Mesothelial cell of epicardium (in vitro differentiated cells): Measurements from ENCODE around the gene GBE1. TPM values are rescaled to one million over a fixed set of nuclear protein-coding genes. Genes with fewer than 3 reads are reported as not detected.

Experiments
- DNase-seq, 2 experiments: peaks; one replicate each; pipeline ENCODE4 v3.0.0; 2021; ENCODE audit warnings: low spot score in 2 of 2; ENCODE audit not compliant: unreplicated experiment in 2 of 2
- H3K27ac Mint-ChIP-seq: 2 replicates; pipeline ENCODE4 v1.8.0; 2021; ENCODE audit warnings: mixed read lengths
- H3K27me3 Mint-ChIP-seq: 2 replicates; pipeline ENCODE4 v1.8.0; 2021; ENCODE audit warnings: low read depth, mixed read lengths
- H3K36me3 Mint-ChIP-seq: 2 replicates; pipeline ENCODE4 v1.8.0; 2021; ENCODE audit warnings: mixed read lengths
- H3K4me1 Mint-ChIP-seq: 2 replicates; pipeline ENCODE4 v1.8.0; 2021; ENCODE audit warnings: mixed read lengths
- H3K4me3 Mint-ChIP-seq: 2 replicates; pipeline ENCODE4 v1.8.0; 2021; ENCODE audit warnings: mild to moderate bottlenecking, moderate library complexity, mixed read lengths
- H3K9me3 Mint-ChIP-seq: 2 replicates; pipeline ENCODE4 v1.8.0; 2021; ENCODE audit warnings: mixed read lengths
- CTCF ChIP-seq: fragments of 200-600 bp; sonication (generic); IDR thresholded peaks from one replicate; pipeline ENCODE4 v1.5.0; 2021; ENCODE audit warnings: antibody characterized with exemption; ENCODE audit not compliant: unreplicated experiment
- total RNA-seq: library from RNA; stranded (reverse); gene quantifications from 3 replicates; pipeline ENCODE4 v1.2.1, GENCODE V29; 2021

The GBE1 gene
- total RNA-seq, 1 donor from 2014 or later, result 10.8 TPM

- Mint-ChIP-seq H3K27me3 (no peaks in the 10 kb centered on the region), H3K4me3 (no peak overlapping the region), H3K27ac (no peak overlapping the region), H3K4me1 (no peaks in the 10 kb centered on the region), H3K36me3 (no peaks in the 10 kb centered on the region), H3K9me3 (no peaks in the 10 kb centered on the region)
- no peak for TF ChIP-seq CTCF
- DNase-seq, result no peak
Measured at GRCh38 chr3:81728766-81729544, 32.5 kb downstream of the GBE1 start.

GRCh38 chr3:81726735-81727134 is 34.7 kb downstream of the GBE1 start:
- no peak for DNase-seq
- Mint-ChIP-seq H3K36me3 (no peaks in the 10 kb centered on the region), H3K4me3 (no peak overlapping the region), H3K4me1 (peaks cover 4% of the 10 kb centered on the region), H3K27ac (no peak overlapping the region), H3K9me3 (no peaks in the 10 kb centered on the region), H3K27me3 (no peaks in the 10 kb centered on the region)
- TF ChIP-seq CTCF, result no peak

- Mint-ChIP-seq H3K4me1 (peaks cover 4% of the 10 kb centered on the region), H3K9me3 (no peaks in the 10 kb centered on the region), H3K36me3 (no peaks in the 10 kb centered on the region), H3K27me3 (no peaks in the 10 kb centered on the region), H3K4me3 (no peak overlapping the region), H3K27ac (no peak overlapping the region)
- no peak for TF ChIP-seq CTCF
- DNase-seq, result no peak
Measured at GRCh38 chr3:81726132-81726531, 35.3 kb downstream of the GBE1 start.

DNA sequence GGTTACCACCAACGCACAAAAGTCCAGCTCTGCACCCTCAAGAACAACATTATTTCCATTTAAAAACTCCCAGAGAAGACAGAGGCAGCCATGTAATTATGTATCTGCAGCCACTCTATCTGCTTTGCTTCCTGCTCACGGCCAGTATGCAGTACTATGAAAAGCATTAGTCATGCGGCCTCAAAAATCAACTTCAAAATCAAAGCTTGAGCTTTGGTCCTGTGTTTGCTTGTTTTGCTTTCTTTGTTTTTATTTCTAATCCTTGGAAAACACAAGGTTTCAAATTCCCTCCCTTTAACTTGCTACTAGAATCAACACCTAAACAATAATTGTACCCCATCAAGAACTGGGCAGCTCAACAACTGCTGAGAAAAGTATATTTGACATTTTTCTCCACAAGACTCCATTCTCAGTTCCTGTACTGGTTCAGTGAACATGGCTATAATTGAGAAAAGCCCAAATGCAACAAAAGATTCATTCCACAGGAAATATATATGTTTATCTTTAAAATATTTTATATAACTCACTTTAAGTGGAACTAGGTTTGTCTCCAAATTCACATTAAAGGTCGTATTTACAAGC is 37.6 kb downstream of the GBE1 start:
- H3K9me3 Mint-ChIP-seq, result no peaks in the 10 kb centered on the region
- no peak for TF ChIP-seq CTCF
- H3K27ac Mint-ChIP-seq, result peak overlapping the region; percentile 45
- H3K27me3 Mint-ChIP-seq, result no peaks in the 10 kb centered on the region
- peaks cover 4% of the 10 kb centered on the region for H3K4me1 Mint-ChIP-seq
- H3K4me3 Mint-ChIP-seq, result no peak overlapping the region
- no peaks in the 10 kb centered on the region for H3K36me3 Mint-ChIP-seq
- no peak for DNase-seq

- Mint-ChIP-seq H3K9me3 (no peaks in the 10 kb centered on the region), H3K27ac (no peak overlapping the region), H3K4me3 (no peak overlapping the region), H3K4me1 (peaks cover 4% of the 10 kb centered on the region), H3K36me3 (no peaks in the 10 kb centered on the region), H3K27me3 (no peaks in the 10 kb centered on the region)
- no peak for DNase-seq
- TF ChIP-seq CTCF, result no peak
Measured at GRCh38 chr3:81718311-81718710, 43.1 kb downstream of the GBE1 start.
